ENCODE measurements around the gene CAPN6.

GRCh38 chrX:111254896-111255693 lies 15.2 kb downstream of the CAPN6 start:
- TF ChIP-seq CTCF (IDR thresholded peaks at IDR 0.05 in 2 of 3, conservative IDR thresholded peaks at IDR 0.05 in 1 of 3; ENCODE audit: control insufficient read depth in 2 of 3, extremely low read depth in 1 of 3, insufficient read depth in 1 of 3, low read depth in 3 of 3, low read length in 3 of 3) (no peak), SMARCA5 (IDR thresholded peaks at IDR 0.05) (no peak), EP300 (IDR thresholded peaks at IDR 0.05; ENCODE audit: borderline replicate concordance in 1 of 2, control insufficient read depth in 1 of 2, low read depth in 2 of 2, low read length in 2 of 2) (no peak), ZZZ3 (IDR thresholded peaks at IDR 0.05; ENCODE audit: control insufficient read depth, insufficient read length, low read depth) (no peak), ZNF24 (IDR thresholded peaks at IDR 0.05) (no peak), HDAC2 (IDR thresholded peaks at IDR 0.05) (no peak), CHD2 (IDR thresholded peaks at IDR 0.05; ENCODE audit: borderline replicate concordance, low read depth, low read length) (no peak)
